Vagina (tissue), 2 donors: ENCODE measurements around the gene KLHDC9. TPM values are rescaled to one million over a fixed set of nuclear protein-coding genes. Genes with fewer than 3 reads are reported as not detected.

Experiments used
- DNase-seq, 2 donors: peaks; one replicate each; pipeline ENCODE4 v3.0.0-alpha.2; 2017; ENCODE audit errors: extremely low spot score in 2 of 2
- H3K27ac ChIP-seq: fragments of 200-600 bp; sonication (generic); one replicate; pipeline ENCODE4 v1.5.1; 2019
- H3K27me3 ChIP-seq: fragments of 200-600 bp; sonication (generic); one replicate; pipeline ENCODE4 v1.5.1; 2019
- H3K36me3 ChIP-seq, 2 donors: fragments of 200-600 bp; sonication (generic); one replicate each; pipeline ENCODE4 v1.5.1; 2017 to 2019
- H3K4me1 ChIP-seq: fragments of 200-600 bp; sonication (generic); one replicate; pipeline ENCODE4 v1.5.1; 2019
- H3K4me3 ChIP-seq, 2 donors: fragments of 200-600 bp; sonication (generic); 1 replicate in 1 of 2; 2 replicates in 1 of 2; pipeline ENCODE4 v1.5.1; 2016 to 2019
- H3K9me3 ChIP-seq: fragments of 200-600 bp; sonication (generic); one replicate; pipeline ENCODE4 v1.5.1; 2019
- POLR2A ChIP-seq, 2 donors: fragments of 450-650 bp; IDR thresholded peaks; one replicate each; pipeline ENCODE4 v1.6.1; 2017; ENCODE audit warnings: antibody characterized with exemption in 2 of 2, mild to moderate bottlenecking in 2 of 2, moderate library complexity in 2 of 2
- POLR2AphosphoS5 ChIP-seq, 2 donors: sonication (generic); formaldehyde crosslinking; IDR thresholded peaks; one replicate each; pipeline ENCODE4 v1.9.0; 2017; ENCODE audit warnings: antibody characterized with exemption in 2 of 2, mild to moderate bottlenecking in 2 of 2, low read depth in 1 of 2; ENCODE audit not compliant: insufficient read depth in 1 of 2
- intact Hi-C: fragments of 100-400 bp; cut with DNase I; formaldehyde crosslinking; loops from one replicate; pipeline ENCODE4 v1.15.1; 2023
- small RNA-seq: library from RNA; depleted of rRNA; stranded (forward); fragments of <200 nt; gene quantifications from one replicate; pipeline ENCODE3, GENCODE V24; 2016
- total RNA-seq: library from RNA; depleted of rRNA; stranded (reverse); fragments of >200 nt; gene quantifications from one replicate; pipeline ENCODE4 v1.2.3, GENCODE V29; 2016
- TF ChIP-seq, protein P1 (sequence below), 3 experiments: fragments of 450-650 bp in 2 of 3; fragments of 200-600 bp in 1 of 3; sonication (generic) in 1 of 3; IDR thresholded peaks; one replicate each; pipeline ENCODE4 v1.5.1; 2017 to 2019; ENCODE audit warnings: antibody characterized with exemption in 3 of 3, mild to moderate bottlenecking in 2 of 3, moderate library complexity in 2 of 3

The KLHDC9 gene
- total RNA-seq, 1 donor from 2014 or later: 9.3 TPM

DNA sequence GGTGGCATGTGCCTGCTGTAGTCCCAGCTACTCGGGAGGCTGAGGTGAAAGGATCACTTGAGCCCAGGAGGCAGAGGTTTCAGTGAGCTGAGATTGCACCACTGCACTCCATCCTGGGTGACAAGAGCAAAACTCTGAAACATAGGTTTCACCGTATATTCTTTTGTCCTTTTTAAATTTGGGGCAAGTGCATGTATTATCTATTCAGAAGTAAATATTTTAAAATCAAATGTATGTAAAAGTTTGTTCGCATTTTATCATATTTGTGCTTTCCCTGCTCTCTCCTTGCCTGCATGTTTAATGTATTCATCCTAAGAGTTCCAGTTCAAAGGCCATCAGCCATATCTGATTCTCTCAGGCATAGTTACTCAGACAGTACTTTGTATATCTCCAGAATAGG lies 47.7 kb downstream of the KLHDC9 start:
- Histone ChIP-seq H3K4me3 (no peak overlapping the region), H3K27ac (no peak overlapping the region), H3K4me1 (no peaks in the 10 kb centered on the region), H3K36me3 (no peaks in the 10 kb centered on the region), H3K9me3 (no peaks in the 10 kb centered on the region), H3K27me3 (no peaks in the 10 kb centered on the region)
- no peak for DNase-seq
- TF ChIP-seq POLR2A (IDR thresholded peaks at IDR 0.05) (no peak), POLR2AphosphoS5 (IDR thresholded peaks at IDR 0.05; ENCODE audit: insufficient read depth in 1 of 2, low read depth in 1 of 2) (no peak)
- TF ChIP-seq, protein P1, sequence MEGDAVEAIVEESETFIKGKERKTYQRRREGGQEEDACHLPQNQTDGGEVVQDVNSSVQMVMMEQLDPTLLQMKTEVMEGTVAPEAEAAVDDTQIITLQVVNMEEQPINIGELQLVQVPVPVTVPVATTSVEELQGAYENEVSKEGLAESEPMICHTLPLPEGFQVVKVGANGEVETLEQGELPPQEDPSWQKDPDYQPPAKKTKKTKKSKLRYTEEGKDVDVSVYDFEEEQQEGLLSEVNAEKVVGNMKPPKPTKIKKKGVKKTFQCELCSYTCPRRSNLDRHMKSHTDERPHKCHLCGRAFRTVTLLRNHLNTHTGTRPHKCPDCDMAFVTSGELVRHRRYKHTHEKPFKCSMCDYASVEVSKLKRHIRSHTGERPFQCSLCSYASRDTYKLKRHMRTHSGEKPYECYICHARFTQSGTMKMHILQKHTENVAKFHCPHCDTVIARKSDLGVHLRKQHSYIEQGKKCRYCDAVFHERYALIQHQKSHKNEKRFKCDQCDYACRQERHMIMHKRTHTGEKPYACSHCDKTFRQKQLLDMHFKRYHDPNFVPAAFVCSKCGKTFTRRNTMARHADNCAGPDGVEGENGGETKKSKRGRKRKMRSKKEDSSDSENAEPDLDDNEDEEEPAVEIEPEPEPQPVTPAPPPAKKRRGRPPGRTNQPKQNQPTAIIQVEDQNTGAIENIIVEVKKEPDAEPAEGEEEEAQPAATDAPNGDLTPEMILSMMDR (IDR thresholded peaks at IDR 0.05): no peak
- intact Hi-C loops: no loop called here

Small RNAs within 50 kb of the gene (small RNA-seq; reads per million reads assigned to genes)
- not detected for gene RF01225

Other genes starting within 250 kb of the KLHDC9 start
- 2.0 TPM for gene CD244, start 235.5 kb upstream of the KLHDC9 start, total RNA-seq
- 1.5 TPM for gene ITLN1, start 213.2 kb upstream of the KLHDC9 start, total RNA-seq
- gene ITLN2, start 143.6 kb upstream of the KLHDC9 start, total RNA-seq: 2.0 TPM
- gene F11R, start 77.2 kb upstream of the KLHDC9 start, total RNA-seq: 178 TPM
- 44.7 TPM for gene TSTD1, start 59.4 kb upstream of the KLHDC9 start, total RNA-seq
- 39.0 TPM for gene USF1, start 52.4 kb upstream of the KLHDC9 start, total RNA-seq
- gene ARHGAP30, start 28.5 kb upstream of the KLHDC9 start, total RNA-seq: 14.5 TPM
- 42.7 TPM for gene NECTIN4, start 8.8 kb upstream of the KLHDC9 start, total RNA-seq
- 47.1 TPM for gene PFDN2, start 19.7 kb downstream of the KLHDC9 start, total RNA-seq
- 31.7 TPM for gene NIT1, start 19.7 kb downstream of the KLHDC9 start, total RNA-seq
- 42.0 TPM for gene DEDD, start 34.3 kb downstream of the KLHDC9 start, total RNA-seq
- gene UFC1, start 55.6 kb downstream of the KLHDC9 start, total RNA-seq: 61.1 TPM
- 19.4 TPM for gene USP21, start 61.1 kb downstream of the KLHDC9 start, total RNA-seq
- gene PPOX, start 68.1 kb downstream of the KLHDC9 start, total RNA-seq: 16.7 TPM
- gene B4GALT3, start 79.1 kb downstream of the KLHDC9 start, total RNA-seq: 16.2 TPM
- gene ADAMTS4, start 100.7 kb downstream of the KLHDC9 start, total RNA-seq: 78.3 TPM
- gene NDUFS2, start 104.0 kb downstream of the KLHDC9 start, total RNA-seq: 104 TPM
- gene FCER1G, start 116.9 kb downstream of the KLHDC9 start, total RNA-seq: 64.8 TPM
- not detected for gene APOA2, start 125.3 kb downstream of the KLHDC9 start, total RNA-seq
- gene TOMM40L, start 127.7 kb downstream of the KLHDC9 start, total RNA-seq: 15.0 TPM
- gene NR1I3, start 139.8 kb downstream of the KLHDC9 start, total RNA-seq: not detected
- 3.7 TPM for gene PCP4L1, start 160.4 kb downstream of the KLHDC9 start, total RNA-seq
- 3.7 TPM for gene MPZ, start 211.6 kb downstream of the KLHDC9 start, total RNA-seq
- 44.9 TPM for gene SDHC, start 216.0 kb downstream of the KLHDC9 start, total RNA-seq